GM23338 (cell line): ENCODE data around the gene SGCD.

Experiments used
- CREB1 ChIP-seq: fragments of 250-450 bp; sonication (Bioruptor Pico); IDR thresholded peaks from 2 replicates; pipeline ENCODE4 v1.5.0; 2020; ENCODE audit warnings: low read depth, mild to moderate bottlenecking, moderate library complexity
- EZH2 ChIP-seq: fragments of 200-600 bp; sonication (generic); IDR thresholded peaks from one replicate; pipeline ENCODE4 v1.8.0; 2017; ENCODE audit warnings: antibody characterized with exemption, mild to moderate bottlenecking, low read depth; ENCODE audit not compliant: unreplicated experiment
- EZH2phosphoT487 ChIP-seq: fragments of 200-600 bp; sonication (generic); IDR thresholded peaks from one replicate; pipeline ENCODE4 v1.8.1; 2018; ENCODE audit warnings: antibody characterized with exemption; ENCODE audit not compliant: unreplicated experiment
- JUNB ChIP-seq: IDR thresholded peaks from one replicate; pipeline ENCODE4 v1.6.1; 2016; ENCODE audit warnings: antibody characterized with exemption; ENCODE audit not compliant: unreplicated experiment
- NANOG ChIP-seq: IDR thresholded peaks from 2 replicates; pipeline ENCODE4 v1.6.1; 2016; ENCODE audit warnings: antibody characterized with exemption, borderline replicate concordance
- POLR2AphosphoS5 ChIP-seq: IDR thresholded peaks from 2 replicates; pipeline ENCODE4 v1.6.1; 2016; ENCODE audit warnings: antibody characterized with exemption, low read depth
- ZNF114 ChIP-seq: fragments of 250-450 bp; sonication (Bioruptor Pico); IDR thresholded peaks from 2 replicates; pipeline ENCODE4 v1.5.0; 2020; ENCODE audit warnings: mild to moderate bottlenecking, moderate library complexity
- ZNF331 ChIP-seq: fragments of 250-450 bp; sonication (Bioruptor Pico); IDR thresholded peaks from 2 replicates; pipeline ENCODE4 v1.5.0; 2020; ENCODE audit warnings: low read depth, mild to moderate bottlenecking, moderate library complexity
- TF ChIP-seq, protein P1 (sequence below), 2 experiments: fragments of 200-600 bp in 1 of 2; sonication (generic) in 1 of 2; conservative IDR thresholded peaks; 2 replicates each; pipeline versions ENCODE4 v1.5.1 to v1.6.1; 2016 to 2017; ENCODE audit warnings: antibody characterized with exemption in 2 of 2, low read depth in 2 of 2, mild to moderate bottlenecking in 2 of 2, moderate library complexity in 1 of 2
- TF ChIP-seq, protein P2 (sequence below): IDR thresholded peaks from one replicate; pipeline ENCODE4 v1.6.1; 2018; ENCODE audit warnings: antibody characterized with exemption; ENCODE audit not compliant: unreplicated experiment
- TF ChIP-seq, protein P3 (sequence below): IDR thresholded peaks from 2 replicates; pipeline ENCODE4 v1.6.1; 2016; ENCODE audit warnings: antibody characterized with exemption

DNA sequence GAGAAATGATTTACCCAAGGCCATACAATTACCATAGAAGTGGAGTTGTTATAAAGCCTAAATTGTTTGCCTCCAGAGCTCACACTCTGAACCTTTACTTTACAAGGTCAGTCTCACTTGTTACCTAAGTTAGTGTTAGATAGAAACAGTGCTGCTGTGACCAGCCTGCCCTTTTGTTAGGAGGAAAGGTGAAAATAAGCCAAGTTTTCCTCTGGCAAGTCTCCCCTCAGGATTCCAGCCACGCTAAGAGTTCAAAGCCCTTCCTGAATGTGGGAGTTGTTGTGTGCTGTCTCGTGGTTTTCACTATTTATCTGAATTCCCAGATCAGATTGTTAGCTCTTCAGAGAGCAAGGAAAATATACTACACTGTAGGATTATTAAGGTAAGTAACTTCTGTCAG is 260.0 kb downstream of the SGCD start:
- TF ChIP-seq, protein P1, sequence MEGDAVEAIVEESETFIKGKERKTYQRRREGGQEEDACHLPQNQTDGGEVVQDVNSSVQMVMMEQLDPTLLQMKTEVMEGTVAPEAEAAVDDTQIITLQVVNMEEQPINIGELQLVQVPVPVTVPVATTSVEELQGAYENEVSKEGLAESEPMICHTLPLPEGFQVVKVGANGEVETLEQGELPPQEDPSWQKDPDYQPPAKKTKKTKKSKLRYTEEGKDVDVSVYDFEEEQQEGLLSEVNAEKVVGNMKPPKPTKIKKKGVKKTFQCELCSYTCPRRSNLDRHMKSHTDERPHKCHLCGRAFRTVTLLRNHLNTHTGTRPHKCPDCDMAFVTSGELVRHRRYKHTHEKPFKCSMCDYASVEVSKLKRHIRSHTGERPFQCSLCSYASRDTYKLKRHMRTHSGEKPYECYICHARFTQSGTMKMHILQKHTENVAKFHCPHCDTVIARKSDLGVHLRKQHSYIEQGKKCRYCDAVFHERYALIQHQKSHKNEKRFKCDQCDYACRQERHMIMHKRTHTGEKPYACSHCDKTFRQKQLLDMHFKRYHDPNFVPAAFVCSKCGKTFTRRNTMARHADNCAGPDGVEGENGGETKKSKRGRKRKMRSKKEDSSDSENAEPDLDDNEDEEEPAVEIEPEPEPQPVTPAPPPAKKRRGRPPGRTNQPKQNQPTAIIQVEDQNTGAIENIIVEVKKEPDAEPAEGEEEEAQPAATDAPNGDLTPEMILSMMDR (conservative IDR thresholded peaks at IDR 0.05; ENCODE audit: low read depth in 2 of 2): no peak
- TF ChIP-seq EZH2 (no peak), POLR2AphosphoS5 (no peak), CREB1 (CRISPR knock-in tag) (no peak), JUNB (no peak), EZH2phosphoT487 (no peak), ZNF331 (CRISPR knock-in tag) (no peak), NANOG (no peak), ZNF114 (CRISPR knock-in tag) (no peak)
- TF ChIP-seq, protein P2, sequence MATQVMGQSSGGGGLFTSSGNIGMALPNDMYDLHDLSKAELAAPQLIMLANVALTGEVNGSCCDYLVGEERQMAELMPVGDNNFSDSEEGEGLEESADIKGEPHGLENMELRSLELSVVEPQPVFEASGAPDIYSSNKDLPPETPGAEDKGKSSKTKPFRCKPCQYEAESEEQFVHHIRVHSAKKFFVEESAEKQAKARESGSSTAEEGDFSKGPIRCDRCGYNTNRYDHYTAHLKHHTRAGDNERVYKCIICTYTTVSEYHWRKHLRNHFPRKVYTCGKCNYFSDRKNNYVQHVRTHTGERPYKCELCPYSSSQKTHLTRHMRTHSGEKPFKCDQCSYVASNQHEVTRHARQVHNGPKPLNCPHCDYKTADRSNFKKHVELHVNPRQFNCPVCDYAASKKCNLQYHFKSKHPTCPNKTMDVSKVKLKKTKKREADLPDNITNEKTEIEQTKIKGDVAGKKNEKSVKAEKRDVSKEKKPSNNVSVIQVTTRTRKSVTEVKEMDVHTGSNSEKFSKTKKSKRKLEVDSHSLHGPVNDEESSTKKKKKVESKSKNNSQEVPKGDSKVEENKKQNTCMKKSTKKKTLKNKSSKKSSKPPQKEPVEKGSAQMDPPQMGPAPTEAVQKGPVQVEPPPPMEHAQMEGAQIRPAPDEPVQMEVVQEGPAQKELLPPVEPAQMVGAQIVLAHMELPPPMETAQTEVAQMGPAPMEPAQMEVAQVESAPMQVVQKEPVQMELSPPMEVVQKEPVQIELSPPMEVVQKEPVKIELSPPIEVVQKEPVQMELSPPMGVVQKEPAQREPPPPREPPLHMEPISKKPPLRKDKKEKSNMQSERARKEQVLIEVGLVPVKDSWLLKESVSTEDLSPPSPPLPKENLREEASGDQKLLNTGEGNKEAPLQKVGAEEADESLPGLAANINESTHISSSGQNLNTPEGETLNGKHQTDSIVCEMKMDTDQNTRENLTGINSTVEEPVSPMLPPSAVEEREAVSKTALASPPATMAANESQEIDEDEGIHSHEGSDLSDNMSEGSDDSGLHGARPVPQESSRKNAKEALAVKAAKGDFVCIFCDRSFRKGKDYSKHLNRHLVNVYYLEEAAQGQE: no peak
- TF ChIP-seq, protein P3, sequence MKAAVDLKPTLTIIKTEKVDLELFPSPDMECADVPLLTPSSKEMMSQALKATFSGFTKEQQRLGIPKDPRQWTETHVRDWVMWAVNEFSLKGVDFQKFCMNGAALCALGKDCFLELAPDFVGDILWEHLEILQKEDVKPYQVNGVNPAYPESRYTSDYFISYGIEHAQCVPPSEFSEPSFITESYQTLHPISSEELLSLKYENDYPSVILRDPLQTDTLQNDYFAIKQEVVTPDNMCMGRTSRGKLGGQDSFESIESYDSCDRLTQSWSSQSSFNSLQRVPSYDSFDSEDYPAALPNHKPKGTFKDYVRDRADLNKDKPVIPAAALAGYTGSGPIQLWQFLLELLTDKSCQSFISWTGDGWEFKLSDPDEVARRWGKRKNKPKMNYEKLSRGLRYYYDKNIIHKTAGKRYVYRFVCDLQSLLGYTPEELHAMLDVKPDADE: no peak
